CD8-positive, alpha-beta memory T cell (primary cell): ENCODE results near the gene KAZN. TPM values are rescaled to one million over a fixed set of nuclear protein-coding genes. Genes with fewer than 3 reads are reported as not detected.
"Not testable (repeated sequence)": the region's sequence is repeated elsewhere in the genome, so short reads cannot be mapped to it uniquely, and the experiment has no call there.

Source experiments
- CTCF ChIA-PET: fragments of 350-600 bp; sonication (Branson Sonifier 250); formaldehyde crosslinking; loops from one replicate; lab custom pipeline; 2021; ENCODE audit warnings: antibody characterized with exemption; lab: Charles Lee
- POLR2A ChIA-PET: fragments of 350-600 bp; sonication (Branson Sonifier 250); formaldehyde crosslinking; loops from one replicate; lab custom pipeline; 2021; ENCODE audit warnings: antibody characterized with exemption; lab: Charles Lee
- DNase-seq, 5 donors: peaks; one replicate each; pipeline versions ENCODE4 v3.0.0 to v3.0.0-alpha.2; 2020 to 2022; ENCODE audit warnings: mixed read lengths in 1 of 5
- H3K27ac ChIP-seq: one replicate; pipeline ENCODE4 v1.7.0; 2013; ENCODE audit warnings: low read depth, mild to moderate bottlenecking, low read length, moderate library complexity
- H3K27me3 ChIP-seq: 2 replicates; pipeline ENCODE4 v1.7.0; 2013; ENCODE audit warnings: low read length, mild to moderate bottlenecking; ENCODE audit not compliant: insufficient read depth, poor library complexity, severe bottlenecking
- H3K36me3 ChIP-seq: 2 replicates; pipeline ENCODE4 v1.7.0; 2013; ENCODE audit warnings: mild to moderate bottlenecking, low read length, moderate library complexity; ENCODE audit not compliant: insufficient read depth
- H3K4me1 ChIP-seq: 2 replicates; pipeline ENCODE4 v1.7.0; 2013; ENCODE audit warnings: mild to moderate bottlenecking, low read length, moderate library complexity; ENCODE audit not compliant: insufficient read depth
- H3K4me3 ChIP-seq: 2 replicates; pipeline ENCODE4 v1.7.0; 2013; ENCODE audit warnings: mild to moderate bottlenecking, low read length
- H3K9me3 ChIP-seq: 2 replicates; pipeline ENCODE4 v1.7.0; 2013; ENCODE audit warnings: mild to moderate bottlenecking, low read length
- H3K27ac Mint-ChIP-seq, 8 donors: one replicate each; pipeline ENCODE4 v1.8.0; 2020 to 2021; ENCODE audit warnings: mixed read lengths in 8 of 8, mild to moderate bottlenecking in 6 of 8, inconsistent platforms in 3 of 8, moderate library complexity in 3 of 8
- H3K27me3 Mint-ChIP-seq, 2 donors: one replicate each; pipeline ENCODE4 v1.8.0; 2020 to 2021; ENCODE audit warnings: mixed read lengths in 2 of 2, mild to moderate bottlenecking in 1 of 2, moderate library complexity in 1 of 2
- H3K36me3 Mint-ChIP-seq, 3 donors: one replicate each; pipeline ENCODE4 v1.8.0; 2020 to 2021; ENCODE audit warnings: mixed read lengths in 3 of 3, inconsistent platforms in 1 of 3, mild to moderate bottlenecking in 1 of 3
- H3K4me1 Mint-ChIP-seq, 3 donors: one replicate each; pipeline ENCODE4 v1.8.0; 2020 to 2021; ENCODE audit warnings: mixed read lengths in 3 of 3, inconsistent platforms in 1 of 3, mild to moderate bottlenecking in 1 of 3
- H3K4me3 Mint-ChIP-seq, 7 donors: one replicate each; pipeline ENCODE4 v1.8.0; 2020 to 2021; ENCODE audit warnings: mixed read lengths in 7 of 7, mild to moderate bottlenecking in 6 of 7, moderate library complexity in 4 of 7, inconsistent platforms in 2 of 7
- H3K9me3 Mint-ChIP-seq, 5 donors: one replicate each; pipeline ENCODE4 v1.8.0; 2020 to 2022; ENCODE audit warnings: mixed read lengths in 5 of 5, mild to moderate bottlenecking in 3 of 5, moderate library complexity in 2 of 5, inconsistent platforms in 1 of 5
- polyA plus RNA-seq: library from polyadenylated mRNA; unstranded; fragments of 300-500 nt; fragmentation: Illumina TruSeq; gene quantifications from one replicate; pipeline ENCODE4 v1.2.3, GENCODE V29; 2021
- total RNA-seq, 2 experiments: library from RNA; stranded (reverse); gene quantifications; one replicate each; pipeline ENCODE4 v1.2.3, GENCODE V29; 2021

The KAZN gene
- total and polyA plus RNA-seq, 3 experiments from 2014 or later = 0.15 to 0.35 (median 0.18) TPM

DNA sequence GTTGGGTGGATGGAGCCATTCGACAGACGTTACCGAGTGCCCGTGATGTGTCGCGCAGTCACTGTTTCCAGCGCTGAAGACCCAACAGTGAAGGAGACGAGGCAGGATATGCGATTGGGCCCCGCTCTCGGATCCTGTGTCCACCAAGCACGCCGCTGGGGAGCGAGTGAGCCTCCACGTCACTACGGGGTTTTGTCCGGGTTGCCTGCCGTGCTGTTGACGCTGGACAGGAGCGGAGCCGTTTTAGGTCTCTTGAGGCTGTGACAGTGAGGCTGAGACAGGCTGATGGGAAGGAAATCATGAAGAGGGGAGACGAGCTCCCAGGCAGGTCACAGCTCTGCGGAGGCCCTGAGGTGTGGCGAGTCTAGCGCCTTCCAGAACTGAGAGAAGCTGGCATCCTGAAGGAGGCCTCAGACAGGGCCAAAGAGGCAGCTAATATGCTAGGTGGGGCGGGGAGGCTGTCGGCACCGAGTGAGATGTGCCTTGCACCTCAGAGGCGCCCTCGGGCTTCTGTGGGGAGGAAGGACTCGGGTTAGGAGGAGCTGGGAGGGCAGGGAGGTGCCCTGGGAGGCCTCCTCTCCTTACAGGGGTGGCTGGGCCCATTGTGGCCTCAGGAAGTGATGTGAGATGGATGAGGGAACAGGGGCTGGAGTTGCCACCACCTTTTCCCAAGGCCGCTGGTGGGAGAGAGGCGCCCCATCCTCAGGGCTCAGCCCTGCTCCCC lies 359.1 kb downstream of the KAZN start:
- no peaks in the 10 kb centered on the region for H3K4me1 Mint-ChIP-seq
- no peaks in the 10 kb centered on the region for H3K9me3 ChIP-seq
- no peaks in the 10 kb centered on the region for H3K36me3 ChIP-seq
- H3K4me1 ChIP-seq = no peaks in the 10 kb centered on the region
- H3K4me3 ChIP-seq = no peak overlapping the region
- no peak for DNase-seq
- no peaks in the 10 kb centered on the region for H3K9me3 Mint-ChIP-seq
- H3K36me3 Mint-ChIP-seq = no peaks in the 10 kb centered on the region
- H3K27ac ChIP-seq = no peak overlapping the region
- peaks cover 0 to 3% of the 10 kb centered on the region in 2 donors for H3K27me3 Mint-ChIP-seq
- no peaks in the 10 kb centered on the region for H3K27me3 ChIP-seq
- no peak overlapping the region for H3K4me3 Mint-ChIP-seq
- CTCF ChIA-PET = no interaction called here
- H3K27ac Mint-ChIP-seq = no peak overlapping the region
- POLR2A ChIA-PET = no interaction called here

DNA sequence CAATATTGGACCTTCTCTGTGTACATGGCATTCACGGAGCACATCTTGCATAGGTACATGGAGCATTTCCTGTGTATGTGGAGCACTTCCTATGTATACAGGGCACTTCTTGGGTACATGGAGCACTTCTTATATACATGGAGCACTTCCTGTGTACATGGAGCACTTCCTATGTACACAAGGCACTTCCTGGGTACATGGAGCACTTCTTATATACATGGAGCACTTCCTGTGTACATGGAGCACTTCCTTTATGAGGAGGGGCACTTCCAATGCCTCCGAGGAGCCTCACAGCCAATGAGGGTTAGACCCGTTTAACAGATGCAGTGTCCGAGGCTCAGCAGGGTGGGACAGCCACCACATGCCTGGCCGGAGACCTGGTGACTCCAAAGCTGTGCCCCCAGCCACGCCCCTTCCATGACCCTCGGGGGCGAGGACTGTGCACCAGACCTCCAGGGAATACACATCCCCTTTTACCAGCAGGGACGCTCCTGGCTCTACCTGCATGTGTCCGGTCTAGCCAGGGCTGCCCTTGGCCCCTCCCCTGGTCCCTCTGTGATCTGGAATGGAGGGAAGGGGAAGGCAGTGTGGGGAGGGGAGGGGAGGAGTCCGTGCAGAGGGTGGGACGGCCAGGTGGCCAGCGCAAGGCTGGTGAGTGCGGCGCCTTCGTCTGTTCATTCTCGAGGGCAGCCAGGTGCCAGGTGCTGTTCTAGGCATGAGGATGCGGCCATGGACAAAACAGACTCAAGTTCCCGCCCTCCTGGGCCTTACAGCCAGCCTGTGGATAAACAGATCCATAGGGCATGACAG lies 360.0 kb downstream of the KAZN start:
- no peaks in the 10 kb centered on the region for H3K36me3 Mint-ChIP-seq
- H3K27me3 Mint-ChIP-seq = peaks cover 0 to under 1% of the 10 kb centered on the region in 2 donors
- H3K4me3 Mint-ChIP-seq = no peak overlapping the region
- no peaks in the 10 kb centered on the region for H3K4me1 Mint-ChIP-seq
- H3K9me3 Mint-ChIP-seq = no peaks in the 10 kb centered on the region
- no peaks in the 10 kb centered on the region for H3K36me3 ChIP-seq
- H3K27ac ChIP-seq = no peak overlapping the region
- DNase-seq = no peak
- ChIA-PET CTCF (no interaction called here), POLR2A (no interaction called here)
- H3K27me3 ChIP-seq = no peaks in the 10 kb centered on the region
- no peaks in the 10 kb centered on the region for H3K9me3 ChIP-seq
- H3K4me1 ChIP-seq = no peaks in the 10 kb centered on the region
- no peak overlapping the region for H3K27ac Mint-ChIP-seq
- no peak overlapping the region for H3K4me3 ChIP-seq

DNA sequence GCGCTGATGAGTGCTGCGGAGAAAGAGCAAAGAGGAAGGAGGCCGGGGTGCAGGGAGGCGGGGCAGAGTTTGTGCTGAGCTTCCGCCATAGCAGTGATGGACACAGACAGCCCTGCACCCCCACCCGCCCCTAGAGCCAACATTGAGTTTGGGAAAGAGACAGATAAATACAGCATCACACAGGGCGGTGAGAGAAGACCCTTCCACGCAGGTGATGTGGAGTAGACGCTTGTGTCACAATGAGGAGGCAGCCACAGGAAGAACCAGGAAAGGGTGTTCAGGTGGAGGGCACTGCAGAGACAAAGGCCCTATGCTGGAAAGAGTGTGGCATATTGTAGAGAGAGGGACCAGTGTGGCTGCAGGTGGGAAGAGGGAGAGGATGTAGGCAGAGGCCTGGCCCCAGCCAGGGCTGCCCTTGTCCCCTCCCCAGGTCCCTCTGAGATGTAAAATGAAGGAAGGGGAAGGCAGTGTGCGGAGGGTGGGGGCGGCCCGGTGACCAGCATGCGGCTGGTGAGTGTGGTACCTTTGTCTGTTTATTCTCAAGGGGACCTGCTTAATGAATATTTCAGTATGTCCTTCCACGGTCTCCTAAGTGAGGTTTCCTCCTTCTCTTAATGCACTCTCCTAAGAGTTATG lies 360.7 kb downstream of the KAZN start:
- Mint-ChIP-seq H3K36me3 (no peaks in the 10 kb centered on the region), H3K27me3 (peaks cover 0 to 3% of the 10 kb centered on the region in 2 donors), H3K27ac (peak overlapping the region in 1 of 8 donors; percentile 94), H3K9me3 (no peaks in the 10 kb centered on the region), H3K4me3 (no peak overlapping the region), H3K4me1 (no peaks in the 10 kb centered on the region)
- Histone ChIP-seq H3K27me3 (no peaks in the 10 kb centered on the region), H3K27ac (no peak overlapping the region), H3K4me3 (no peak overlapping the region), H3K36me3 (no peaks in the 10 kb centered on the region), H3K4me1 (no peaks in the 10 kb centered on the region), H3K9me3 (no peaks in the 10 kb centered on the region)
- ChIA-PET CTCF (no interaction called here), POLR2A (no interaction called here)
- no peak for DNase-seq

DNA sequence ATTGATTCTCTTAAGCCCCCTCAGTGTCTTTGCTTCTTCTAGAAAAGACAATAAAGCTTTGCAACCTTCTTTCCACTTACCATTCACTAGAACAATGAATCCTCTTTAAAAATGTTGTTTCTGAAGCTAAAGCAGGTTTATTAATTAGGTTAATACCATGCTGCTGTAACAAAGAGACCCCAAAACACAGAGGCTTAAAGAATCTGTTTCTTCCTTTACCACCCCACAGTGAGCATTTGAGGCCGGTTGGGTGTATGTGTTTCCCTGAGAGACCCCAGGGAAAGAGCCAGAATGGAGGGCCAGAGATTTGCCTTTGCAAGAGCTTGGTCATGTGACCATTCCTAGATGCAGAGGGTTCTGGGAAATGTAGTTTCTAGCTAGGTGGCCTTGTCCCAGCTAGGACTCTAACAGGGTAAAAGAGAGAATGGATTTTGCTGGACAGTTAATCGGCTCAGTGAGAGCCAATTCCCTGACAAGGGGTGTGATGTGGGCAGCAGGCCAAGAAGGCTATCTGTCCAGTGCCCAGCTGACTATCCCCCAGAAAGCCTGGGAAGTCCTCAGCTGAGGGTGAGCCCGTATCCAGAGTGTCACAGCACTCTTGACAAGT lies 363.3 kb downstream of the KAZN start:
- Histone ChIP-seq H3K27me3 (no peaks in the 10 kb centered on the region), H3K27ac (no peak overlapping the region), H3K36me3 (no peaks in the 10 kb centered on the region), H3K4me1 (no peaks in the 10 kb centered on the region), H3K9me3 (no peaks in the 10 kb centered on the region), H3K4me3 (no peak overlapping the region)
- Mint-ChIP-seq H3K27ac (no peak overlapping the region), H3K4me3 (no peak overlapping the region), H3K27me3 (peaks cover 0 to 3% of the 10 kb centered on the region in 2 donors), H3K9me3 (no peaks in the 10 kb centered on the region), H3K36me3 (no peaks in the 10 kb centered on the region), H3K4me1 (no peaks in the 10 kb centered on the region)
- POLR2A ChIA-PET = interaction anchor here (0.5 kb wide), 1 partner anchor 10 kb away, joined by 3 read pairs; no protein-coding TSS in a partner anchor
- CTCF ChIA-PET = no interaction called here
- no peak for DNase-seq

DNA sequence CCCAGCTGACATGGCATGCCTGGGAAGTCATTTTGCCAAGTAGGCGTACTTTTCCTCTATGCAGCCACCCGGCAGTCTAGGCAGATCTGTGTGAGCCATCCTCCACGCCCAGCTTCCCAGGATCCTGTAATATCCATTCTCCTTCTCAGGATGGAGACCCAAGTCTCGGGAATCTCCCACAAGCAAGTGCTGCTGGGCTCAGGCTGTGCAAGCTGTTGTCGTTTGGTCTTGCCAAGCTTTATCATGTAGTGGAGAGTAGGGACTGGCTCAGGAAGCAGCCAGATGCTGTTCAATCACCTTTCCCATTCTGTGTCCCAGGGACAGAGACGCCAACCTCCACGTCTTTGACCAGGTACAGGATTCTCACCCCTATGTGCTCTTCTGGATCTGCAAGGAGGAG lies 363.9 kb downstream of the KAZN start:
- peaks cover 3 to 4% of the 10 kb centered on the region in 2 donors for H3K27me3 Mint-ChIP-seq
- POLR2A ChIA-PET = no interaction called here
- DNase-seq = no peak

DNA sequence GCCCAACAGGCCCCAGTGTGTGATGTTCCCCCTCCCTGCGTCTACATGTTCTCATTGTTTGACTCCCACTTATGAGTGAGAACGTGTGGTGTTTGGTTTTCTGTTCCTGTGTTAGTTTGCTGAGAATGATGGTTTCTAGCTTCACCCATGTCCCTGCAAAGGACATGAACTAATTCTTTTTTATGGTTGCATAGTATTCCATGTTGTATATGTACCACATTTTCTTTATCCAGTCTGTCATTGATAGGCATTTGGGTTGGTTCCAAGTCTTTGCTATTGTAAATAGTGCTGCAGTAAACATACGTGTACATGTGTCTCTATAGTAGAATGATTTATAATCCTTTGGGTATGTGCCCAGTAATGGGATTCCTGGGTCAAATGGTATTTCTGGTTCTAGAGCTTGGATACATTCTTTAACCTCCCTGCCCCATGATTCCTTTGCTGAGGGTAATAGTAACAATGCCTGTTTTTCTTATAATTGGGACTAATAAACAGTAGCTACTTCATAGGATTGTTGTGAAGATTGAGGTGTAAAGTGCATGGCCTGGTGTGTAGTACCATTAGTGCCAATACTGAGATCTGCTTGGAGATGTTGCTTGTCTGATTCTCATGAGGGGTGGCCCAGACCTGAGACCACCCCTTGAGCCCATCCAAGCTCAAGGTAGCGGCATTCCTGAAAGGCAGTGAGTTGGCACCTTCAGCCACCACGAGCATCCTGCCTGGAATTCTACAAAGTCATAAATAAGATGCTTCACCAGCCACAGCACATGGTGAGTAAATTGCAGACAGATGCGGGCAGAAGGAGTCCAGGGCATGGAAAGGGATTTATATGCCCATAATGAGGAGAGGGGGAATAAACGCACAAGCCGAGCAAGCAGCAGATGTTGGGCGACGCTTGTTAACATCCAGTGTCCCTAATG lies 365.6 kb downstream of the KAZN start:
- DNase-seq, H3K27me3 Mint-ChIP-seq, H3K36me3 ChIP-seq, H3K4me3 Mint-ChIP-seq, H3K9me3 Mint-ChIP-seq, H3K4me3 ChIP-seq, H3K27me3 ChIP-seq, H3K4me1 ChIP-seq, H3K4me1 Mint-ChIP-seq, H3K9me3 ChIP-seq, POLR2A ChIA-PET, CTCF ChIA-PET, H3K27ac ChIP-seq, H3K36me3 Mint-ChIP-seq, H3K27ac Mint-ChIP-seq: not testable (repeated sequence)

More for the DNA sequence above, 363.9 kb downstream of the KAZN start:
- Mint-ChIP-seq H3K4me1 (no peaks in the 10 kb centered on the region), H3K4me3 (no peak overlapping the region), H3K36me3 (no peaks in the 10 kb centered on the region), H3K9me3 (no peaks in the 10 kb centered on the region), H3K27ac (no peak overlapping the region)
- Histone ChIP-seq H3K27me3 (no peaks in the 10 kb centered on the region), H3K4me1 (no peaks in the 10 kb centered on the region), H3K36me3 (no peaks in the 10 kb centered on the region), H3K27ac (no peak overlapping the region), H3K9me3 (no peaks in the 10 kb centered on the region), H3K4me3 (no peak overlapping the region)
- CTCF ChIA-PET = no interaction called here

DNA sequence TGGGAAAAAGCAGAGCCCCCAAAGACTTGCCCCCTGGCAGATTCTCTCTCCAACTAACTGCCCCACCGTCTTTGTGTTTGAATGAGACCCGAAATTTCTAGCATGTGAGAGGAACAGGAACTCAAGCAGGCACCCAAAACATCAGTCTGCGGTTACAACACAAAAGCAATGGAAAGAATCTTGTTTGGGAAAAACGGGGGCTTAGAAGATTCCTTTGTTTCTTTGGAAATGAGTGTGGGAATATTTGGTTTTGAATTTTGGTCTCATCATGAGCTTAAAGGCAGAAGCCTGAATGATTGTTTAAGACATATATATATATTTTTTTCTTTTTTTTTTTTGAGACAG lies 366.2 kb downstream of the KAZN start:
- CTCF ChIA-PET = no interaction called here
- H3K36me3 Mint-ChIP-seq = no peaks in the 10 kb centered on the region

More for the DNA sequence above, 366.2 kb downstream of the KAZN start:
- Histone ChIP-seq H3K36me3 (no peaks in the 10 kb centered on the region), H3K27me3 (no peaks in the 10 kb centered on the region), H3K9me3 (no peaks in the 10 kb centered on the region), H3K4me1 (peaks cover 16% of the 10 kb centered on the region), H3K4me3 (no peak overlapping the region), H3K27ac (no peak overlapping the region)
- Mint-ChIP-seq H3K4me1 (peaks cover 8 to 13% (median 12%) of the 10 kb centered on the region in 3 donors), H3K27ac (no peak overlapping the region), H3K4me3 (no peak overlapping the region), H3K9me3 (no peaks in the 10 kb centered on the region), H3K27me3 (peaks cover 4% of the 10 kb centered on the region in 2 donors)
- POLR2A ChIA-PET = no interaction called here
- no peak for DNase-seq
